ENCODE measurements around the gene DUSP2.

The DUSP2 gene

DNA sequence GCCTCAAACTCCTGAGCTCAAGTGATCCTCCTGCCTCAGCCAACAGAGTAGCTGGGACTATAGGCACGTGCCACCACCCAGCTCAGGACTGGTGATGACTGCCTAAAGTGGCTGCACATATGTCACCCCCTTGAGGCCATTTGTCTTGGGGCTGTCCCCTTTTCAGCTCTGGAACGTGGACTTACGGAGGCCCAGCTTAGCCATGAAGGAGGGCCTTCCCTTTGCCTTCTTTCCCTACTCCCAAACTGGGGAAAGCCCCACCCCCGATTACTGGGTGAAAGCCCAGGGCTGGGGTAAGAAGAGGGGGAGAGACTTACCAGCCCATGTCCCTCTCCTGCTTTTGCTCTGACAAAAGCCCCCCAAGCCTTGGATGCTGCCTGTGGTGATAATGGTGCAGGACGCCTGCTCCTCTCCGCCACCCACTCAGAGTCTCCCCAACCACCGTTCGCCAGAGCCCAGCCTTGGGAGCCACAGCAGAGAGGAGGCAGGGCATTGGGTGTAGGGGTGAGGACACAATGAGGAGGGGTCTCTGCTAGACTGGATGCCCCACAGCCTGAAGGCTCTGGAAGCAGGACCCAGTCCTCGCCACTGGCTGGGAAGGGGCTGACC lies 2.5 kb upstream of the DUSP2 start:
- no peak for DNase-seq (ENCODE audit: low read depth)
- no peak overlapping the region for H3K4me3 ChIP-seq (ENCODE audit: low read depth, low read length)
- TF ChIP-seq POLR2A (IDR thresholded peaks at IDR 0.05; ENCODE audit: extremely low read depth, insufficient read length) (no peak), CTCF (IDR thresholded peaks at IDR 0.05; ENCODE audit: low read depth, low read length) (no peak)

DNA sequence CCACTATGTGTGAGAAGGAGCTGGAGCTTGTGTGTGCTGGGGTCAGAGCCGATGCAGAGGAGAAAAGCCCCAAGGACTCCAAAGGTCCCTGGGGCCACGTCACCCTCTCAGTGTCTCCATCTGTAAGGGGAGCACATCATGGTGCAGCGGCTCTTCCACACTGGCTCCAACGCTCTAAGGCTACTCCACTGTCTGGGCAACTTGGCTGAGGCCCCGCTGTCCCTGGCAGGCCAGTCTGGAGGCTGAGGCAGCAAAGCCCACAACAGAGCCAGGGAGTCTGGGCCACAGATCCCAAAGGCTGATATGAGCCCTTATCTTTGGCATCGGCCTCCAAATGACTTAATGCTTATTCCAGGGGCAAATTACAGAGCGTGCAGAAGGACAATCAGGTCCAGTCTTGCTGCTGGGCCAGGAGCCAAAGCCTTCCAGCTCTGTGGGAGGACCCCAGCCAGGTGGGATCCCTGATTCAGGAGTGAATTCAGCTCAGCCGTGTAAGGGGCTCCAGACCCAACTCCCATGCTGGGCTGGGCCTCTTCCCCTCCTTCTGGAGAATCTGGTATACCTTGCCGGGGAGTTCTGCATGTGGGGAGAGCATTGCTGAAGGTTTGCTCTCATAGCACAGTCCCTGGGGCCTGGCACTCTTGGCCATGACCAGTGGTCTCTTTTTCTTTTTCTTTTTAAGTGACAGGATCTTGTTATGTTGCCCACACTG lies 1.8 kb upstream of the DUSP2 start:
- no peak overlapping the region for H3K4me3 ChIP-seq (ENCODE audit: low read depth, low read length)
- TF ChIP-seq MYC (IDR thresholded peaks at IDR 0.05; ENCODE audit: low read depth, low read length), result no peak
- no peak for TF ChIP-seq CTCF (IDR thresholded peaks at IDR 0.05; ENCODE audit: low read depth, low read length)
- no peak for TF ChIP-seq MAX (IDR thresholded peaks at IDR 0.05; ENCODE audit: low read depth, low read length)
- no peak for TF ChIP-seq POLR2A (IDR thresholded peaks at IDR 0.05; ENCODE audit: extremely low read depth, insufficient read length)
- no peak for DNase-seq (ENCODE audit: low read depth)

DNA sequence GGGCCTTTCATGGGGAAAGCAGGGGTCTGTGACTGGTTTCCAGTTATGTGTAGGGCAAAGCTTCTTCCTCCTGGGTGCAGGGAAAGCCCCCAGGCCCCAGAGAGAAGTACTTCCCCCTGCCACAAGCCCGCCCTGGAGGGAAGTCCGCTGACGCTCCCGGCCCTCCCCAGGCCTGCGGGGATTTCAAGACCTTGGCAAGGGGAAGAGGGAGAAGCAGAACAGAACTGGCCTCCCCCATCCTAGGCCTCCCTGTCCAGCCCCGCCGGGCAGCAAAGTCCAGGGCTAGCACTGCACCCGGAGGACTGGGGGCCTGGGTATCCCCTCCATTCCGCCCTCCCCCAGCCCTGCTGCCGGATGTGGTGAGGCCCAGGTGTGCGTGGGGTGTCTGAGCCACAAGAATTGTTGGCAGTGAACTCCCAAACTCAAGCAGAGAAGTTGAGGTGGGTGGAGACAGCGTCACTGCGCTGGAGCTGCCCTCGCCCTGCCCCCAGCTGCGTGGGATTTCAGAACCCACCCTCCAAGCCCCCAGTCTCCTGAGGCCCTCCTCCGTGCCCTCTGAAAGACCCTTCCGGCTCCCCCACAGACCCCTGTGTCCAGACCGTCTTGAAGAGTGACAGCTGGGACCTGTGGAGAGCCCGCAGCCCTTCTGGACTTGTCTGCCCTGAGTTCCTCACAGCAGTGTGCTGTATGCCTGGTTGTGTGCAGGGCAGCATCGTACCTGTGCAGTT lies 1.1 kb upstream of the DUSP2 start:
- TF ChIP-seq MAX (IDR thresholded peaks at IDR 0.05; ENCODE audit: low read depth, low read length) (0 out of 2 replicates have a peak, but pooled peaks have one; percentile 15), MYC (IDR thresholded peaks at IDR 0.05; ENCODE audit: low read depth, low read length) (0 out of 2 replicates have a peak, but pooled peaks have one; percentile 23), POLR2A (IDR thresholded peaks at IDR 0.05; ENCODE audit: extremely low read depth, insufficient read length) (no peak)
- peak; percentile 93 for DNase-seq (ENCODE audit: low read depth)
- H3K4me3 ChIP-seq (ENCODE audit: low read depth, low read length), result peak overlapping the region; percentile 32

DNA sequence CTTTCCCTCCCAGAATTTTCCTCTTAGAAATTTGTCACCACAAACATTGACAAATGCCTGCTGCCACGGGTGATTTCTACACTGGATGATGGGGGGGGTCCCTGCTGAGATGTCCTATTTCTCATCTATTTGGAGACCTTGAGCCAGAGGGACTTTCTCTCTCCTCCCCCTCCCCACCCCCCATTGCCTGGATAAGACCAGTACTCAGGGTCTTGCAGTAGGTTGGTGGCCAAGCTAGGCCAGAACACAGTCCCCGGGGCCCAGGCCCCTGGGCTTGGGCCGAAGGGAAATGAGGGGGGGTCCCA lies 560 bp upstream of the DUSP2 start:
- TF ChIP-seq MYC (IDR thresholded peaks at IDR 0.05; ENCODE audit: low read depth, low read length), result no peak
- TF ChIP-seq MAX (IDR thresholded peaks at IDR 0.05; ENCODE audit: low read depth, low read length), result no peak
- no peak for TF ChIP-seq POLR2A (IDR thresholded peaks at IDR 0.05; ENCODE audit: extremely low read depth, insufficient read length)
- TF ChIP-seq CTCF (IDR thresholded peaks at IDR 0.05; ENCODE audit: low read depth, low read length), result no peak
- peak overlapping the region; percentile 32 for H3K4me3 ChIP-seq (ENCODE audit: low read depth, low read length)
- no peak for DNase-seq (ENCODE audit: low read depth)

GRCh38 chr2:96144481-96145035 lies 682 bp downstream of the DUSP2 start:
- TF ChIP-seq CTCF (IDR thresholded peaks at IDR 0.05; ENCODE audit: low read depth, low read length), result no peak
- TF ChIP-seq POLR2A (IDR thresholded peaks at IDR 0.05; ENCODE audit: extremely low read depth, insufficient read length), result no peak
- TF ChIP-seq MAX (IDR thresholded peaks at IDR 0.05; ENCODE audit: low read depth, low read length), result 0 out of 2 replicates have a peak, but pooled peaks have one; percentile 12
- no peak for TF ChIP-seq MYC (IDR thresholded peaks at IDR 0.05; ENCODE audit: low read depth, low read length)
- H3K4me3 ChIP-seq (ENCODE audit: low read depth, low read length), result peak overlapping the region; percentile 84
- DNase-seq (ENCODE audit: low read depth), result peak; percentile 64
